GM10248 (cell line): Measurements from ENCODE around the gene TIMM21.

Experiments
- CTCF ChIA-PET: fragments of 300-600 bp; sonication (Branson Sonifier 250); formaldehyde crosslinking; extraction: SDS; loops from one replicate; lab custom pipeline; 2021; ENCODE audit warnings: antibody characterized with exemption; lab: Yijun Ruan, JAX
- POLR2A ChIA-PET: fragments of 350-650 bp; sonication (Branson Sonifier 250); formaldehyde crosslinking; extraction: SDS; loops from one replicate; lab custom pipeline; 2020; ENCODE audit warnings: antibody characterized with exemption; lab: Yijun Ruan, JAX
- DNase-seq: peaks from one replicate; pipeline ENCODE4 v3.0.0; 2012; ENCODE audit errors: extremely low spot score
- TF ChIP-seq, protein P1 (sequence below): IDR thresholded peaks from 2 replicates; pipeline ENCODE4 v1.5.1; 2012; ENCODE audit warnings: mild to moderate bottlenecking, low read depth; ENCODE audit errors: extremely low read depth, missing control alignments, control extremely low read depth

TIMM21 gene

GRCh38 chr18:74141667-74142066, 6.7 kb upstream of the TIMM21 start:
- CTCF ChIA-PET: interaction anchor here (5.5 kb wide), 1 partner anchor 12 kb away, joined by 20 read pairs; no protein-coding TSS in a partner anchor
- no peak for DNase-seq
- TF ChIP-seq, protein P1, sequence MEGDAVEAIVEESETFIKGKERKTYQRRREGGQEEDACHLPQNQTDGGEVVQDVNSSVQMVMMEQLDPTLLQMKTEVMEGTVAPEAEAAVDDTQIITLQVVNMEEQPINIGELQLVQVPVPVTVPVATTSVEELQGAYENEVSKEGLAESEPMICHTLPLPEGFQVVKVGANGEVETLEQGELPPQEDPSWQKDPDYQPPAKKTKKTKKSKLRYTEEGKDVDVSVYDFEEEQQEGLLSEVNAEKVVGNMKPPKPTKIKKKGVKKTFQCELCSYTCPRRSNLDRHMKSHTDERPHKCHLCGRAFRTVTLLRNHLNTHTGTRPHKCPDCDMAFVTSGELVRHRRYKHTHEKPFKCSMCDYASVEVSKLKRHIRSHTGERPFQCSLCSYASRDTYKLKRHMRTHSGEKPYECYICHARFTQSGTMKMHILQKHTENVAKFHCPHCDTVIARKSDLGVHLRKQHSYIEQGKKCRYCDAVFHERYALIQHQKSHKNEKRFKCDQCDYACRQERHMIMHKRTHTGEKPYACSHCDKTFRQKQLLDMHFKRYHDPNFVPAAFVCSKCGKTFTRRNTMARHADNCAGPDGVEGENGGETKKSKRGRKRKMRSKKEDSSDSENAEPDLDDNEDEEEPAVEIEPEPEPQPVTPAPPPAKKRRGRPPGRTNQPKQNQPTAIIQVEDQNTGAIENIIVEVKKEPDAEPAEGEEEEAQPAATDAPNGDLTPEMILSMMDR: no peak
- POLR2A ChIA-PET: no interaction called here

- CTCF ChIA-PET: interaction anchor here (5.5 kb wide), 1 partner anchor 11 kb away, joined by 20 read pairs; no protein-coding TSS in a partner anchor
- POLR2A ChIA-PET: no interaction called here
- no peak for DNase-seq
- TF ChIP-seq, protein P1: no peak
Observed at GRCh38 chr18:74142252-74142651, 6.1 kb upstream of the TIMM21 start.

DNA sequence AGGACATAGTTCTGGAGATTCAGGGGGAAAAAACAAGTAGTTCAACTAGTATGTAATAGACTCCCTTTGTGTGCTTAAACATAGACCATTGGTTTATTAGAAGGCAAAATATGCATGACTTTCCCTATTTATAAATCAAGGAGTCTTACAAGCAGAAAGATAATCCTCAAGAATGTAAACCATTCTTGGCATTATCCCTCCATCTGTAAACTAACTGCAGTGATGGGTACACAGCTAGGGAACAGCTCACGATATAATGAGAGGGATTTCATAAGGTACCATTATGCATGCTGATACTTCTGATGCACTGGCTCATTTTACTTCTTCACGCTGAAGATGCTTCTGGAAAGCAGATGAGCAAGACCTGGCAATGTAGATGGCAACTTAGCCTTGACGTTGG, 1.6 kb upstream of the TIMM21 start:
- POLR2A ChIA-PET: no interaction called here
- TF ChIP-seq, protein P1: no peak
- CTCF ChIA-PET: no interaction called here
- DNase-seq: no peak

DNA sequence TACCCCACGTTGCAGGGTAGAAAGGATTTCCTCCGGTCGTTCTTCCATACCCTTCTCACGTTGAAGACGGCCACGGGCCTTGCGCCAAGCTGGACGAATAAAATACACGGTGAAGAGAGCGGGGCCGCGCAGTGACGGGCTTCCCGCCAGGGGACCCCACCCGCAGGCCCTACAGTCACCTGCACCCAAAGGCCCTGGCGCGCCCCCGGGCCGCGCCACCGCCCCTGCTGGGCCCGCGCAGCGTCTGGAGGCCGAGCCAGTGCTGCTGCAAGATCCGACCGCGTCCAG, 888 bp upstream of the TIMM21 start:
- ChIA-PET CTCF (no interaction called here), POLR2A (no interaction called here)
- TF ChIP-seq, protein P1: no peak

GRCh38 chr18:74148543-74149070, 284 bp downstream of the TIMM21 start:
- no peak for DNase-seq
- ChIA-PET CTCF (no interaction called here), POLR2A (no interaction called here)
- TF ChIP-seq, protein P1: no peak

More for the DNA sequence above, 888 bp upstream of the TIMM21 start:
- no peak for DNase-seq

DNA sequence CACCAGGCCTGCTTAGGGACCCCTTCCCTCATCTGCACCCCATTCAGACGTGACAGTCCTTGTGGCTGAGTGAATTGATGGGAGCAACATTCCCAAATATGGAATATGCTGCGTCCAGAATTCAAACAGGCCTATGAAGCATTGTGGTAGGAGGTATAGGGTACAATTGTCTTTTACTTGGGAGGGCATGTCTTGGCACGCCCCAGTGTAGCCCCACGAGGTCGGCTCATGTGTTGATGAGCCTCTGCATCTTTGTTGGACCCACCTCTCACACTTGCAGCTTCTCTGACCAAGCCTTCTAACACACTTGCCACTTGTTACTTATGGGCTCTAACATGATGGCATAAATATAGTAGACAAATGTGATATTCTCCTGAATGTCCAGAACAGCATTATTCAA, 1.6 kb downstream of the TIMM21 start:
- CTCF ChIA-PET: interaction anchor here (1.9 kb wide), 1 partner anchor 12 kb away, joined by 9 read pairs; no protein-coding TSS in a partner anchor
- TF ChIP-seq, protein P1: no peak

GRCh38 chr18:74152270-74152669, 3.9 kb downstream of the TIMM21 start:
- POLR2A ChIA-PET: no interaction called here
- DNase-seq: no peak
- CTCF ChIA-PET: interaction anchor here (0.9 to 3.8 kb wide), 9 partner anchors 9 to 1480 kb away, joined by 3 to 20 read pairs (median 3); no protein-coding TSS in a partner anchor
- TF ChIP-seq, protein P1: no peak

More for the DNA sequence above, 1.6 kb downstream of the TIMM21 start:
- POLR2A ChIA-PET: no interaction called here
- DNase-seq: no peak
